H9 (cell line): ENCODE results near the gene MTX1. TPM values are rescaled to one million over a fixed set of nuclear protein-coding genes. Genes with fewer than 3 reads are reported as not detected.

Experiments used
- DNase-seq: peaks from one replicate; pipeline ENCODE4 v3.0.0-alpha.2; 2017
- H2AFZ ChIP-seq: one replicate; pipeline ENCODE4 v1.6.1; 2013; ENCODE audit warnings: mild to moderate bottlenecking, low read length, control low read depth, moderate library complexity
- H2AK5ac ChIP-seq: 2 replicates; pipeline ENCODE4 v1.6.1; 2013; ENCODE audit warnings: low read length, control low read depth, mixed read lengths; ENCODE audit not compliant: insufficient read length
- H2BK120ac ChIP-seq: one replicate; pipeline ENCODE4 v1.6.1; 2013; ENCODE audit warnings: low read depth, mild to moderate bottlenecking, low read length, control low read depth, inconsistent platforms; ENCODE audit not compliant: poor library complexity, severe bottlenecking
- H2BK12ac ChIP-seq: 2 replicates; pipeline ENCODE4 v1.6.1; 2013; ENCODE audit warnings: low read length, control low read depth, mixed read lengths, low read depth; ENCODE audit not compliant: insufficient read length
- H2BK15ac ChIP-seq: 2 replicates; pipeline ENCODE4 v1.6.1; 2013; ENCODE audit warnings: low read depth, low read length, control low read depth
- H2BK20ac ChIP-seq: one replicate; pipeline ENCODE4 v1.6.1; 2013; ENCODE audit warnings: low read depth, mild to moderate bottlenecking, low read length, control low read depth, inconsistent platforms; ENCODE audit not compliant: poor library complexity, severe bottlenecking
- H2BK5ac ChIP-seq: 2 replicates; pipeline ENCODE4 v1.6.1; 2013; ENCODE audit warnings: low read length, control low read depth, mixed read lengths; ENCODE audit not compliant: insufficient read length
- H3K14ac ChIP-seq: 2 replicates; pipeline ENCODE4 v1.6.1; 2013; ENCODE audit warnings: low read length, control low read depth; ENCODE audit not compliant: insufficient read depth
- H3K18ac ChIP-seq: 2 replicates; pipeline ENCODE4 v1.6.1; 2013; ENCODE audit warnings: low read depth, mild to moderate bottlenecking, mixed read lengths, low read length, control low read depth; ENCODE audit not compliant: insufficient read length
- H3K23ac ChIP-seq: 2 replicates; pipeline ENCODE4 v1.6.1; 2013; ENCODE audit warnings: low read length, control low read depth, mixed read lengths, low read depth; ENCODE audit not compliant: insufficient read length
- H3K23me2 ChIP-seq: 2 replicates; pipeline ENCODE4 v1.6.1; 2013; ENCODE audit warnings: low read depth, mild to moderate bottlenecking, mixed read lengths, low read length, control low read depth; ENCODE audit not compliant: insufficient read length, poor library complexity, severe bottlenecking
- H3K27ac ChIP-seq: 2 replicates; pipeline ENCODE4 v1.5.1; 2013; ENCODE audit warnings: low read length, control low read depth, mixed read lengths, low read depth; ENCODE audit not compliant: insufficient read length
- H3K27me3 ChIP-seq: 2 replicates; pipeline ENCODE4 v1.6.1; 2013; ENCODE audit warnings: low read length, control low read depth, inconsistent platforms; ENCODE audit not compliant: insufficient read depth
- H3K4ac ChIP-seq: 2 replicates; pipeline ENCODE4 v1.6.1; 2013; ENCODE audit warnings: low read depth, mild to moderate bottlenecking, control low read depth, inconsistent platforms, low read length, moderate library complexity
- H3K4me1 ChIP-seq: 2 replicates; pipeline ENCODE4 v1.6.1; 2013; ENCODE audit warnings: low read length, control low read depth, inconsistent platforms; ENCODE audit not compliant: insufficient read depth
- H3K4me2 ChIP-seq: 2 replicates; pipeline ENCODE4 v1.6.1; 2013; ENCODE audit warnings: low read length, control low read depth, mixed read lengths; ENCODE audit not compliant: insufficient read length, insufficient read depth
- H3K56ac ChIP-seq: 2 replicates; pipeline ENCODE4 v1.6.1; 2013; ENCODE audit warnings: low read depth, mild to moderate bottlenecking, mixed read lengths, low read length, control low read depth; ENCODE audit not compliant: insufficient read length
- H3K79me1 ChIP-seq: 2 replicates; pipeline ENCODE4 v1.6.1; 2013; ENCODE audit warnings: low read depth, mild to moderate bottlenecking, moderate library complexity, low read length, control low read depth, inconsistent platforms; ENCODE audit not compliant: insufficient read depth, poor library complexity, severe bottlenecking
- H3K79me2 ChIP-seq: 2 replicates; pipeline ENCODE4 v1.6.1; 2013; ENCODE audit warnings: low read length, control low read depth, inconsistent platforms; ENCODE audit not compliant: insufficient read depth
- H3K9ac ChIP-seq: 2 replicates; pipeline ENCODE4 v1.6.1; 2013; ENCODE audit warnings: low read length, control low read depth, mixed read lengths; ENCODE audit not compliant: insufficient read length; ENCODE audit errors: extremely low read depth
- H3K9me3 ChIP-seq: one replicate; pipeline ENCODE4 v1.6.1; 2013; ENCODE audit warnings: low read depth, low read length, inconsistent platforms; ENCODE audit not compliant: control insufficient read depth
- H3T11ph ChIP-seq: one replicate; pipeline ENCODE4 v1.6.1; 2013; ENCODE audit warnings: mild to moderate bottlenecking, low read length, control low read depth, inconsistent platforms
- H4K20me1 ChIP-seq: one replicate; pipeline ENCODE4 v1.6.1; 2013; ENCODE audit not compliant: control insufficient read depth, insufficient read length, insufficient read depth
- H4K5ac ChIP-seq: 2 replicates; pipeline ENCODE4 v1.6.1; 2013; ENCODE audit warnings: low read depth, mild to moderate bottlenecking, mixed read lengths, low read length, control low read depth; ENCODE audit not compliant: insufficient read length
- H4K8ac ChIP-seq: replicated peaks from 2 replicates; pipeline ENCODE4 v1.6.1; 2013; ENCODE audit warnings: low read length, control low read depth, mixed read lengths, low read depth; ENCODE audit not compliant: insufficient read length
- H4K91ac ChIP-seq: 2 replicates; pipeline ENCODE4 v1.6.1; 2013; ENCODE audit warnings: low read depth, mild to moderate bottlenecking, moderate library complexity, mixed read lengths, low read length, control low read depth; ENCODE audit not compliant: insufficient read length
- H3K27ac Mint-ChIP-seq, 3 experiments: 2 replicates in 2 of 3; 3 replicates in 1 of 3; pipeline ENCODE4 v1.8.0; 2020 to 2021; ENCODE audit warnings: mixed read lengths in 3 of 3, mild to moderate bottlenecking in 1 of 3, moderate library complexity in 1 of 3
- H3K27me3 Mint-ChIP-seq: 2 replicates; pipeline ENCODE4 v1.8.0; 2021; ENCODE audit warnings: low read depth, mild to moderate bottlenecking, moderate library complexity, mixed read lengths
- H3K36me3 Mint-ChIP-seq, 3 experiments: 2 replicates in 2 of 3; 3 replicates in 1 of 3; pipeline ENCODE4 v1.8.0; 2020 to 2021; ENCODE audit warnings: low read depth in 3 of 3, mixed read lengths in 3 of 3; ENCODE audit not compliant: insufficient read depth in 1 of 3
- H3K4me1 Mint-ChIP-seq, 2 experiments: 2 replicates each; pipeline ENCODE4 v1.8.0; 2020; ENCODE audit warnings: mixed read lengths in 2 of 2
- H3K4me3 Mint-ChIP-seq, 2 experiments: 2 replicates in 1 of 2; 3 replicates in 1 of 2; pipeline ENCODE4 v1.8.0; 2020 to 2021; ENCODE audit warnings: mild to moderate bottlenecking in 2 of 2, mixed read lengths in 2 of 2, moderate library complexity in 1 of 2
- H3K9me3 Mint-ChIP-seq, 2 experiments: 2 replicates in 1 of 2; 3 replicates in 1 of 2; pipeline ENCODE4 v1.8.0; 2020; ENCODE audit warnings: mild to moderate bottlenecking in 2 of 2, mixed read lengths in 2 of 2, moderate library complexity in 1 of 2
- WGBS: extraction: QIAGEN DNeasy Blood & Tissue Kit; methylation state at CpG from one replicate; pipeline ENCODE4 v1.1.7; 2013; ENCODE audit warnings: missing lambda C conversion rate, low lambda C conversion rate, mixed read lengths; ENCODE audit not compliant: insufficient read length; ENCODE audit errors: extremely low coverage; 5-methylcytosine and 5-hydroxymethylcytosine counted together
- total RNA-seq: library from RNA; stranded (reverse); gene quantifications from 2 replicates; pipeline ENCODE4 v1.2.1, GENCODE V29; 2021
- TF ChIP-seq, protein P1 (sequence below): fragments of 200-600 bp; sonication (generic); conservative IDR thresholded peaks from 3 replicates; pipeline ENCODE4 v1.8.0; 2021; ENCODE audit warnings: antibody characterized with exemption, mild to moderate bottlenecking

MTX1 gene
- total RNA-seq, 1 experiment from 2014 or later, result 45.0 TPM

DNA sequence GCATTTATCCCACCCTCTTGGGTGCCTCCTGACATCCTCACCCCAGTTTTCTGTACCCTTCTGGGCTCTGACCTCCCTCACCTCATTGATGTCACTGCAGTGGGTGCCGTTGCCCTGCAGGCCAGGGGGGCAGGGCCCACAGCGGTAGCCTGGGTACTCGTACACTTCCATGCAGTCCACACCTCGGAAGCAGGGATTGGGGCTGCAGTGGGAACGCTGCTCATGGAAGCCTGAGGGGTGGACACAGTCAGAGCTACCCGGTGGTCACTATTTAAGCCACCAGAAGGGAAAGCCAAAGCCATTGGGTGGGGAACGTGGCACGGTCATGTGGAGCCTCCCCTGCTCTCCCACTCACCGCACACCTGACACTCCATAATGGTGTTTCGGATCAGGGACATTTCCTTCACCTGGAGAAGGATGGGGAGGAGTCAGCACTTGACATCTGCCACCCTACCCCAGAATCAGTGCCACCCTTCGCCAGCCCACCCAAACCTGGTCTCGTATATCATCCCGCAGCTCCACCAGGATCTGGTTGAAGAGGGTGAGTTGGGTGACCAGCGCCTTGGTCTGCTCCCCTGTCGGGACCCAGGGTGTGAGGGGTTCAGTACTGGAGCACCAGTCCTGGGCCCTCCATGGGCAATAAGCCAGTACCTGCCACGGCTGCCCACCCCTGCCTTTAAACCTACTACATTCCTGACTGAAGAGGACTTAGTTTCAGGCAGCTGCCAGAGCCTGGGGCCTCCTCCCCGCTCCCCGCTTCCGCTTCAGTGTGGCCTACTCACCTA is 5.6 kb upstream of the MTX1 start:
- peaks cover 43 to 72% (median 64%) of the 10 kb centered on the region in 3 experiments for H3K36me3 Mint-ChIP-seq

More for the DNA sequence above, 5.6 kb upstream of the MTX1 start:
- peaks cover under 1% of the 10 kb centered on the region for H3K23me2 ChIP-seq
- DNase-seq, result no peak
- H2AFZ ChIP-seq, result no peak overlapping the region
- no peak overlapping the region for H2BK15ac ChIP-seq
- no peak overlapping the region for H2BK120ac ChIP-seq
- no peaks in the 10 kb centered on the region for H3K79me1 ChIP-seq
- peaks cover 12% of the 10 kb centered on the region for H3K27me3 Mint-ChIP-seq
- no peak overlapping the region for H4K8ac ChIP-seq
- H2BK12ac ChIP-seq, result no peak overlapping the region
- no peak overlapping the region for H3K14ac ChIP-seq
- no peak overlapping the region for H3T11ph ChIP-seq
- H4K20me1 ChIP-seq, result peaks cover 5% of the 10 kb centered on the region
- H3K18ac ChIP-seq, result no peak overlapping the region
- peaks cover 19 to 31% of the 10 kb centered on the region in 2 experiments for H3K4me1 Mint-ChIP-seq
- H3K9ac ChIP-seq, result no peak overlapping the region
- no peak overlapping the region for H4K5ac ChIP-seq
- H3K4me1 ChIP-seq, result peaks cover under 1% of the 10 kb centered on the region; the same call in 1 of the 2 replicates
- peak overlapping the region in 1 of 3 experiments; percentile 61; a peak in 1 of 7 replicates for H3K27ac Mint-ChIP-seq
- TF ChIP-seq, protein P1, sequence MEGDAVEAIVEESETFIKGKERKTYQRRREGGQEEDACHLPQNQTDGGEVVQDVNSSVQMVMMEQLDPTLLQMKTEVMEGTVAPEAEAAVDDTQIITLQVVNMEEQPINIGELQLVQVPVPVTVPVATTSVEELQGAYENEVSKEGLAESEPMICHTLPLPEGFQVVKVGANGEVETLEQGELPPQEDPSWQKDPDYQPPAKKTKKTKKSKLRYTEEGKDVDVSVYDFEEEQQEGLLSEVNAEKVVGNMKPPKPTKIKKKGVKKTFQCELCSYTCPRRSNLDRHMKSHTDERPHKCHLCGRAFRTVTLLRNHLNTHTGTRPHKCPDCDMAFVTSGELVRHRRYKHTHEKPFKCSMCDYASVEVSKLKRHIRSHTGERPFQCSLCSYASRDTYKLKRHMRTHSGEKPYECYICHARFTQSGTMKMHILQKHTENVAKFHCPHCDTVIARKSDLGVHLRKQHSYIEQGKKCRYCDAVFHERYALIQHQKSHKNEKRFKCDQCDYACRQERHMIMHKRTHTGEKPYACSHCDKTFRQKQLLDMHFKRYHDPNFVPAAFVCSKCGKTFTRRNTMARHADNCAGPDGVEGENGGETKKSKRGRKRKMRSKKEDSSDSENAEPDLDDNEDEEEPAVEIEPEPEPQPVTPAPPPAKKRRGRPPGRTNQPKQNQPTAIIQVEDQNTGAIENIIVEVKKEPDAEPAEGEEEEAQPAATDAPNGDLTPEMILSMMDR, result no peak
- no peaks in the 10 kb centered on the region for H3K9me3 ChIP-seq
- no peak overlapping the region for H2AK5ac ChIP-seq
- H2BK20ac ChIP-seq, result no peak overlapping the region
- no peaks in the 10 kb centered on the region for H3K27me3 ChIP-seq
- H4K91ac ChIP-seq, result no peak overlapping the region
- no peaks in the 10 kb centered on the region for H3K79me2 ChIP-seq
- H2BK5ac ChIP-seq, result no peak overlapping the region
- no peak overlapping the region for H3K23ac ChIP-seq
- WGBS, result no CpG with 5 or more reads among the region's 19 CpGs
- no peak overlapping the region for H3K4me3 Mint-ChIP-seq
- no peak overlapping the region for H3K56ac ChIP-seq
- H3K9me3 Mint-ChIP-seq, result no peaks in the 10 kb centered on the region
- H3K27ac ChIP-seq, result no peak overlapping the region
- no peak overlapping the region for H3K4ac ChIP-seq
- H3K4me2 ChIP-seq, result no peak overlapping the region
